IMR-90 (cell line): Measurements from ENCODE around the gene CCR6. TPM values are rescaled to one million over a fixed set of nuclear protein-coding genes. Genes with fewer than 3 reads are reported as not detected.

Experiments used
- ATAC-seq: fragments of 200-7000 bp; cut with Tn5 transposase; 2 replicates; pipeline ENCODE4 v1.9.1; 2020; ENCODE audit warnings: low read depth, mild to moderate bottlenecking, moderate library complexity
- BruUV-seq: library from RNA; stranded (reverse); fragments of 400-500 nt; replicated peaks from 2 replicates; lab custom pipeline; 2021; lab: Mats Ljungman, UMichigan
- CTCF ChIA-PET: fragments of 300-600 bp; formaldehyde crosslinking; extraction: SDS; loops from one replicate; lab custom pipeline; 2021; ENCODE audit warnings: antibody characterized with exemption; lab: Yijun Ruan, JAX
- POLR2A ChIA-PET: fragments of 300-600 bp; sonication (Branson Sonifier 250); formaldehyde crosslinking; loops from one replicate; lab custom pipeline; 2022; ENCODE audit warnings: antibody characterized with exemption; ENCODE audit not compliant: unreplicated experiment; lab: Charles Lee
- DNase-seq: peaks from one replicate; pipeline ENCODE4 v3.0.0; 2013
- H2AFZ ChIP-seq: replicated peaks from 2 replicates; pipeline ENCODE3; 2013; ENCODE audit warnings: low read length, mild to moderate bottlenecking; ENCODE audit not compliant: poor library complexity
- H2AK5ac ChIP-seq: 2 replicates; pipeline ENCODE4 v1.6.1; 2013; ENCODE audit warnings: low read depth, low read length, inconsistent platforms
- H2AK9ac ChIP-seq: replicated peaks from 2 replicates; pipeline ENCODE3; 2013; ENCODE audit warnings: mild to moderate bottlenecking, low read depth, low read length, moderate library complexity; ENCODE audit not compliant: poor library complexity
- H2BK120ac ChIP-seq: 2 replicates; pipeline ENCODE4 v1.6.1; 2013; ENCODE audit warnings: low read depth, low read length, inconsistent platforms
- H2BK15ac ChIP-seq: 3 replicates; pipeline ENCODE4 v1.6.1; 2013; ENCODE audit warnings: low read depth, low read length, inconsistent platforms
- H2BK20ac ChIP-seq: 2 replicates; pipeline ENCODE4 v1.6.1; 2013; ENCODE audit warnings: low read depth, mild to moderate bottlenecking, inconsistent platforms, low read length, moderate library complexity
- H2BK5ac ChIP-seq: 2 replicates; pipeline ENCODE4 v1.6.1; 2013; ENCODE audit warnings: mild to moderate bottlenecking, low read depth, low read length, inconsistent platforms; ENCODE audit not compliant: poor library complexity, severe bottlenecking
- H3K14ac ChIP-seq: replicated peaks from 2 replicates; pipeline ENCODE4 v1.6.1; 2013; ENCODE audit warnings: low read depth, low read length, inconsistent platforms
- H3K18ac ChIP-seq: 2 replicates; pipeline ENCODE4 v1.6.1; 2013; ENCODE audit warnings: low read depth, low read length, control low read depth
- H3K23ac ChIP-seq: 2 replicates; pipeline ENCODE4 v1.6.1; 2013; ENCODE audit warnings: low read depth, low read length, inconsistent platforms
- H3K27ac ChIP-seq: 2 replicates; pipeline ENCODE4 v1.5.1; 2013; ENCODE audit warnings: mild to moderate bottlenecking, control low read depth, low read length; ENCODE audit not compliant: insufficient read depth
- H3K27me3 ChIP-seq: 2 replicates; pipeline ENCODE4 v1.6.1; 2013; ENCODE audit warnings: low read length; ENCODE audit not compliant: control insufficient read depth, insufficient read depth
- H3K36me3 ChIP-seq: 2 replicates; pipeline ENCODE4 v1.6.1; 2013; ENCODE audit warnings: low read length, mixed read lengths; ENCODE audit not compliant: control insufficient read depth, insufficient read depth
- H3K4ac ChIP-seq: 2 replicates; pipeline ENCODE4 v1.6.1; 2013; ENCODE audit warnings: low read depth, low read length, inconsistent platforms
- H3K4me1 ChIP-seq: 2 replicates; pipeline ENCODE4 v1.6.1; 2013; ENCODE audit warnings: low read length, mixed read lengths; ENCODE audit not compliant: control insufficient read depth, insufficient read depth
- H3K4me2 ChIP-seq: 2 replicates; pipeline ENCODE4 v1.6.1; 2013; ENCODE audit warnings: low read depth, mild to moderate bottlenecking, control low read depth, low read length, moderate library complexity
- H3K4me3 ChIP-seq: 2 replicates; pipeline ENCODE4 v1.5.1; 2013; ENCODE audit warnings: low read depth, mild to moderate bottlenecking, control low read depth, low read length, moderate library complexity; ENCODE audit not compliant: insufficient read depth
- H3K56ac ChIP-seq: 2 replicates; pipeline ENCODE4 v1.6.1; 2013; ENCODE audit warnings: low read length, inconsistent platforms; ENCODE audit not compliant: insufficient read depth; ENCODE audit errors: extremely low read depth
- H3K79me1 ChIP-seq, 2 experiments: 2 replicates each; pipeline ENCODE4 v1.6.1; 2013; ENCODE audit warnings: low read length in 2 of 2, inconsistent platforms in 1 of 2, low read depth in 1 of 2
- H3K9ac ChIP-seq: 2 replicates; pipeline ENCODE4 v1.6.1; 2013; ENCODE audit warnings: low read depth, low read length, control low read depth
- H3K9me1 ChIP-seq: 2 replicates; pipeline ENCODE4 v1.6.1; 2013; ENCODE audit warnings: low read length, inconsistent platforms; ENCODE audit not compliant: insufficient read depth
- H3K9me3 ChIP-seq: 2 replicates; pipeline ENCODE4 v1.6.1; 2013; ENCODE audit warnings: low read length; ENCODE audit not compliant: control insufficient read depth, insufficient read depth
- H4K20me1 ChIP-seq: 2 replicates; pipeline ENCODE4 v1.6.1; 2013; ENCODE audit warnings: low read length, inconsistent platforms; ENCODE audit not compliant: insufficient read depth
- H4K5ac ChIP-seq: 2 replicates; pipeline ENCODE4 v1.6.1; 2013; ENCODE audit warnings: mild to moderate bottlenecking, low read depth, low read length, control low read depth
- H4K8ac ChIP-seq, 2 experiments: 2 replicates each; pipeline ENCODE4 v1.6.1; 2013; ENCODE audit warnings: low read depth in 2 of 2, low read length in 2 of 2, control low read depth in 1 of 2, inconsistent platforms in 1 of 2
- H4K91ac ChIP-seq: 2 replicates; pipeline ENCODE4 v1.6.1; 2013; ENCODE audit warnings: low read depth, low read length, inconsistent platforms; ENCODE audit not compliant: insufficient read depth
- CEBPB ChIP-seq: IDR thresholded peaks from 2 replicates; pipeline ENCODE4 v1.6.1; 2012; ENCODE audit warnings: low read depth, low read length, improper control_type of control experiment
- MAFK ChIP-seq: IDR thresholded peaks from 2 replicates; pipeline ENCODE4 v1.6.1; 2012; ENCODE audit warnings: low read depth, low read length, improper control_type of control experiment
- RCOR1 ChIP-seq: IDR thresholded peaks from 2 replicates; pipeline ENCODE4 v1.6.1; 2012; ENCODE audit warnings: mild to moderate bottlenecking, low read length, improper control_type of control experiment; ENCODE audit not compliant: insufficient replicate concordance
- WGBS, 2 experiments: methylation state at CpG; one replicate each; pipeline versions ENCODE4 v1.1.5 to v1.1.7; 2013; ENCODE audit warnings: missing lambda C conversion rate in 2 of 2; ENCODE audit not compliant: insufficient read length in 1 of 2; ENCODE audit errors: extremely low coverage in 2 of 2; 5-methylcytosine and 5-hydroxymethylcytosine counted together
- dilution Hi-C: fragments of 300-500 bp; cut with HindIII; formaldehyde crosslinking; loops from one replicate; pipeline ENCODE4 v1.14.3; 2018; ENCODE audit warnings: low sequenced_read_pairs; ENCODE audit not compliant: unreplicated experiment
- in situ Hi-C: fragments of 300-500 bp; cut with MboI; formaldehyde crosslinking; loops from 3 replicates; pipeline ENCODE4 v1.14.3; 2019; ENCODE audit warnings: low sequenced_read_pairs, inconsistent platforms, mixed read lengths
- intact Hi-C: fragments of 100-400 bp; cut with micrococcal nuclease; formaldehyde crosslinking; loops from 2 replicates; pipeline ENCODE4 v1.10.0; 2022
- polyA plus RNA-seq, 3 experiments: library from polyadenylated mRNA; depleted of rRNA; stranded (reverse); fragments of >200 nt; gene quantifications; 2 replicates each; pipeline ENCODE4 v1.2.3, GENCODE V29; 2012; ENCODE audit warnings: low replicate concordance in 1 of 3
- total RNA-seq: library from RNA; depleted of rRNA; stranded (reverse); fragments of >200 nt; gene quantifications from 2 replicates; pipeline ENCODE4 v1.2.3, GENCODE V29; 2012
- TF ChIP-seq, protein P1 (sequence below): fragments of 150-350 bp; IDR thresholded peaks from 2 replicates; pipeline ENCODE4 v1.6.1; 2017; ENCODE audit warnings: mild to moderate bottlenecking, antibody characterized with exemption, low read length, low read depth

Gene CCR6
- total and polyA plus RNA-seq, 2 of the 4 experiments (the other 2 are of a cell fraction): not detected

DNA sequence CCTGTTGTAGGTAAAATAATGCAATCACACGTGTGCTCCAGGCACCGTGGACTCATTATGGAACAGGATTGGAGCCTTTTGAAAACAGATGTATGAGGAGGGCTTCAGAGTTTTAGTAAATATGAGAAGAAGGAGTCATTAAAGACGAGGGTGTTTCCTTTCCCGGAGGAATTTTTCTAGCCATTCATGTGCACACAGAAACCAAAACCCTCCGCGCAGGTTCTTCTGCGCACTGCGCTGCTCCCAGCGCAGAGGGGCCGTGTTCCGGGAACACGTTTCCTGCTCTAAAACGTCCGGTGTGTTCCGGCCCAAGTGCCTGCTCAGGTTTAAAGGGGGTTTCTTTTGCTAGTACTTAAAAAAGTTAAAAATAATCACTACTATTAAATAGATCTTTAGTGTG, 23.2 kb downstream of the CCR6 start:
- H2AFZ ChIP-seq: no peak overlapping the region
- no peak overlapping the region for H2AK9ac ChIP-seq
- H3K27me3 ChIP-seq: no peaks in the 10 kb centered on the region
- peaks cover 17% of the 10 kb centered on the region for H3K9me3 ChIP-seq
- H3K23ac ChIP-seq: no peak overlapping the region
- CTCF ChIA-PET: no interaction called here
- intact Hi-C loops (no loop called here), dilution Hi-C loops (no loop called here), in situ Hi-C loops (no loop called here)
- POLR2A ChIA-PET: no interaction called here
- no peaks in the 10 kb centered on the region for H4K20me1 ChIP-seq
- H3K79me1 ChIP-seq: no peaks in the 10 kb centered on the region
- TF ChIP-seq RCOR1: no peak
- no peak for TF ChIP-seq CEBPB
- TF ChIP-seq, protein P1, sequence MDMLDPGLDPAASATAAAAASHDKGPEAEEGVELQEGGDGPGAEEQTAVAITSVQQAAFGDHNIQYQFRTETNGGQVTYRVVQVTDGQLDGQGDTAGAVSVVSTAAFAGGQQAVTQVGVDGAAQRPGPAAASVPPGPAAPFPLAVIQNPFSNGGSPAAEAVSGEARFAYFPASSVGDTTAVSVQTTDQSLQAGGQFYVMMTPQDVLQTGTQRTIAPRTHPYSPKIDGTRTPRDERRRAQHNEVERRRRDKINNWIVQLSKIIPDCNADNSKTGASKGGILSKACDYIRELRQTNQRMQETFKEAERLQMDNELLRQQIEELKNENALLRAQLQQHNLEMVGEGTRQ: no peak
- TF ChIP-seq MAFK: no peak
- no peak for ATAC-seq
- H2BK120ac ChIP-seq: no peak overlapping the region
- H4K5ac ChIP-seq: no peak overlapping the region
- no peak for DNase-seq
- H2BK5ac ChIP-seq: no peak overlapping the region
- no peak overlapping the region for H3K56ac ChIP-seq
- no peak overlapping the region for H3K4me2 ChIP-seq
- H3K4me3 ChIP-seq: no peak overlapping the region
- WGBS, 2 experiments: no CpG with 5 or more reads among the region's 15 CpGs
- no peaks in the 10 kb centered on the region for H3K36me3 ChIP-seq
- no peak overlapping the region for H4K8ac ChIP-seq
- H3K18ac ChIP-seq: no peak overlapping the region
- H3K9ac ChIP-seq: no peak overlapping the region
- BruUV-seq: no TSS peak
- H3K4ac ChIP-seq: no peak overlapping the region
- H3K27ac ChIP-seq: no peak overlapping the region
- H2BK20ac ChIP-seq: no peak overlapping the region
- no peaks in the 10 kb centered on the region for H3K4me1 ChIP-seq
- no peak overlapping the region for H2BK15ac ChIP-seq
- no peaks in the 10 kb centered on the region for H3K9me1 ChIP-seq
- H4K91ac ChIP-seq: no peak overlapping the region
- no peak overlapping the region for H3K14ac ChIP-seq
- H2AK5ac ChIP-seq: no peak overlapping the region
